Adrenal gland (tissue), 12 donors: Measurements from ENCODE around the gene TARS3. TPM values are rescaled to one million over a fixed set of nuclear protein-coding genes. Genes with fewer than 3 reads are reported as not detected.

Experiments
- DNase-seq, 7 donors: peaks; one replicate each; pipeline ENCODE4 v3.0.0-alpha.2; 2019 to 2020
- H3K27ac ChIP-seq, 5 donors: fragments of 200-600 bp; sonication (generic) in 4 of 5; 1 replicate in 3 of 5; 2 replicates in 2 of 5; pipeline versions ENCODE4 v1.5.1 to v1.8.0; 2016 to 2020; ENCODE audit warnings: mild to moderate bottlenecking in 1 of 5
- H3K27me3 ChIP-seq: fragments of 200-600 bp; 2 replicates; pipeline ENCODE4 v1.8.0; 2021
- H3K36me3 ChIP-seq, 2 donors: fragments of 200-600 bp; replicated peaks in 1 of 2; 1 replicate in 1 of 2; 2 replicates in 1 of 2; pipeline versions ENCODE4 v1.5.1 to v1.8.0; 2018 to 2022
- H3K4me1 ChIP-seq, 2 donors: fragments of 200-600 bp; replicated peaks in 1 of 2; 1 replicate in 1 of 2; 2 replicates in 1 of 2; pipeline versions ENCODE4 v1.5.1 to v1.8.0; 2018 to 2021
- H3K4me3 ChIP-seq, 4 donors: fragments of 200-600 bp; sonication (generic) in 3 of 4; one replicate each; pipeline ENCODE4 v1.5.1; 2016 to 2018
- H3K9me3 ChIP-seq, 3 donors: fragments of 200-600 bp; sonication (generic) in 1 of 3; replicated peaks in 1 of 3; 1 replicate in 2 of 3; 2 replicates in 1 of 3; pipeline versions ENCODE4 v1.5.1 to v1.8.0; 2016 to 2021
- CTCF ChIP-seq, 6 experiments: fragments of 450-650 bp in 4 of 6; fragments of 200-600 bp in 2 of 6; sonication (generic) in 1 of 6; IDR thresholded peaks; 1 replicate in 5 of 6; 2 replicates in 1 of 6; pipeline versions ENCODE4 v1.5.1 to v1.8.0; 2016 to 2021; ENCODE audit warnings: antibody characterized with exemption in 6 of 6, mild to moderate bottlenecking in 2 of 6, moderate library complexity in 1 of 6
- POLR2A ChIP-seq, 2 donors: fragments of 450-650 bp; IDR thresholded peaks; one replicate each; pipeline ENCODE4 v1.6.1; 2017; ENCODE audit warnings: antibody characterized with exemption in 2 of 2, mild to moderate bottlenecking in 2 of 2, moderate library complexity in 1 of 2
- WGBS, 4 donors: extraction: QIAGEN DNeasy Blood & Tissue Kit in 2 of 4; methylation state at CpG; one replicate each; pipeline versions ENCODE4 v1.1.5 to v1.1.7; 2013 to 2017; 5-methylcytosine and 5-hydroxymethylcytosine counted together
- intact Hi-C, 2 donors: fragments of 100-400 bp; cut with DNase I; formaldehyde crosslinking; loops; one replicate each; pipeline versions ENCODE4 v1.14.1 to v1.15.0; 2022 to 2023
- polyA plus RNA-seq, 3 donors: library from polyadenylated mRNA; stranded (reverse); fragments of 200-250 nt in 2 of 3; fragments of 350-450 nt in 1 of 3; fragmentation: Illumina TruSeq in 1 of 3; extraction: RNeasy Lipid Tissue Mini Kit (QIAGEN cat#74804) in 1 of 3; gene quantifications; one replicate each; pipeline ENCODE4 v1.2.3, GENCODE V29; 2013 to 2014
- total RNA-seq, 9 donors: library from RNA; depleted of rRNA in 4 of 9; stranded (reverse); fragments of >200 nt in 4 of 9; fragments of 120-200 nt in 1 of 9; fragmentation: NEBNext Ultra II Directional in 1 of 9; extraction: Animal tissue kit (Norgen Biotek cat#: 25700) in 1 of 9; gene quantifications; one replicate each; pipeline versions ENCODE4 v1.1.0 to v1.2.4, GENCODE V29; 2013 to 2023
- donor health status: healthy with polysubstance abuse.
- donor health status: Bipolar disorder and iron deficiency.
- donor health status: DM: yes; HTN: yes; CAD: no.
- donor health status: DM: no; HTN: no; CAD: no.
- donor health status: DM: no; HTN: no; CAD: no.
- donor health status: DM: yes; HTN: yes; CAD: no.

TARS3 gene
- total and polyA plus RNA-seq, 12 donors, result 4.8 to 28.5 (median 14.1) TPM

GRCh38 chr15:101723171-101723873 lies 951 bp downstream of the TARS3 start:
- peak overlapping the region in 4 of 5 donors; percentile 84 to 95 (median 94) for H3K27ac ChIP-seq
- H3K4me1 ChIP-seq, result peaks cover 6 to 14% of the 10 kb centered on the region in 2 donors
- intact Hi-C loops, result no loop called here
- peaks cover 0 to 31% of the 10 kb centered on the region in 2 donors for H3K36me3 ChIP-seq
- TF ChIP-seq CTCF (IDR thresholded peaks at IDR 0.05), result no peak
- TF ChIP-seq POLR2A (IDR thresholded peaks at IDR 0.05), result peak in 1 of 2 donors; percentile 23
- 4 to 9% (median 7%) methylated on average over 8 of the region's 8 CpGs for WGBS, 4 donors
- no peaks in the 10 kb centered on the region for H3K9me3 ChIP-seq
- H3K4me3 ChIP-seq, result peak overlapping the region; percentile 46 to 81 (median 73)
- H3K27me3 ChIP-seq, result no peaks in the 10 kb centered on the region
- DNase-seq, result peak in 4 of 7 donors; percentile 21 to 32 (median 22)

GRCh38 chr15:101718896-101719295 lies 5.4 kb downstream of the TARS3 start:
- WGBS, 4 donors, result 89 to 97% (median 92%) methylated on average over 3 of the region's 3 CpGs

GRCh38 chr15:101712078-101712477 lies 12.2 kb downstream of the TARS3 start:
- Histone ChIP-seq H3K27ac (no peak overlapping the region), H3K36me3 (peaks cover 0 to 46% of the 10 kb centered on the region in 2 donors), H3K27me3 (no peaks in the 10 kb centered on the region), H3K9me3 (no peaks in the 10 kb centered on the region), H3K4me3 (no peak overlapping the region), H3K4me1 (no peaks in the 10 kb centered on the region)
- no peak for DNase-seq
- WGBS, 4 donors, result 91 to 94% (median 93%) methylated on average over 2 to 6 of the region's 6 CpGs
- TF ChIP-seq CTCF (IDR thresholded peaks at IDR 0.05) (no peak), POLR2A (IDR thresholded peaks at IDR 0.05) (no peak)
- intact Hi-C loops, result no loop called here

More at GRCh38 chr15:101718896-101719295, 5.4 kb downstream of the TARS3 start:
- H3K4me3 ChIP-seq, result no peak overlapping the region
- TF ChIP-seq CTCF (IDR thresholded peaks at IDR 0.05), result no peak
- TF ChIP-seq POLR2A (IDR thresholded peaks at IDR 0.05), result no peak
- peaks cover 6 to 10% of the 10 kb centered on the region in 2 donors for H3K4me1 ChIP-seq
- no peaks in the 10 kb centered on the region for H3K9me3 ChIP-seq
- peaks cover 0 to 34% of the 10 kb centered on the region in 2 donors for H3K36me3 ChIP-seq
- intact Hi-C loops, result no loop called here
- DNase-seq, result no peak
- H3K27ac ChIP-seq, result no peak overlapping the region
- H3K27me3 ChIP-seq, result no peaks in the 10 kb centered on the region

GRCh38 chr15:101710806-101711205 lies 13.5 kb downstream of the TARS3 start:
- H3K9me3 ChIP-seq, result no peaks in the 10 kb centered on the region
- H3K27ac ChIP-seq, result no peak overlapping the region
- H3K27me3 ChIP-seq, result no peaks in the 10 kb centered on the region
- intact Hi-C loops, result no loop called here
- H3K4me1 ChIP-seq, result no peaks in the 10 kb centered on the region
- no peak for DNase-seq
- TF ChIP-seq POLR2A (IDR thresholded peaks at IDR 0.05) (no peak), CTCF (IDR thresholded peaks at IDR 0.05) (no peak)
- no peak overlapping the region for H3K4me3 ChIP-seq
- peaks cover 0 to 47% of the 10 kb centered on the region in 2 donors for H3K36me3 ChIP-seq
- WGBS, 4 donors, result 83 to 87% (median 84%) methylated on average over 6 of the region's 6 CpGs
